HG03196 (cell line): ENCODE measurements around the gene ABCA12.
A peak's percentile ranks its signal among the peaks of the same experiment; 100 is the strongest.

Experiments
- ATAC-seq: cut with Tn5 transposase; IDR thresholded peaks from one replicate; pipeline ENCODE4 v1.9.1; 2021; ENCODE audit not compliant: unreplicated experiment

ABCA12 gene

GRCh38 chr2:215052404-215052803 is 86.0 kb downstream of the ABCA12 start:
- ATAC-seq = no peak

DNA sequence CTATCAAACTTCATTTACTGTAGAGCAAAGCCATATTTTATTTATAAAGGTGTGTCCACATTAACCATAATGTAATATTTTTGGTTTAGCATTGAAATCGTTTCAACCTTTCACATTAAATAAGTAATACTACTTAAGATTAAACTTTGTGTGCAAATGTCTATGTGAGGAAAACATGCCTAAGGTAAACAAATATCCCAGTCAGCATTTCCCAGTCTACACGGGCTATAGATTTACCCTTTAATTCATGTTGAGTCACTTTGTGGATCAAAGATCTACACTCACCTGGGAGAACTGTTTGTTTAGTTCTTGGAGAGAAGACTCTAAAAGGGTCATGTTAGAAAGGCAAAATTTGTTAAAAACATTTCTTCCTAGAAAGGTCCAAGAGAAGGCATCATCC is 89.1 kb downstream of the ABCA12 start:
- ATAC-seq = no peak

- no peak for ATAC-seq
Observed at GRCh38 chr2:215038421-215038820, 100.0 kb downstream of the ABCA12 start.

DNA sequence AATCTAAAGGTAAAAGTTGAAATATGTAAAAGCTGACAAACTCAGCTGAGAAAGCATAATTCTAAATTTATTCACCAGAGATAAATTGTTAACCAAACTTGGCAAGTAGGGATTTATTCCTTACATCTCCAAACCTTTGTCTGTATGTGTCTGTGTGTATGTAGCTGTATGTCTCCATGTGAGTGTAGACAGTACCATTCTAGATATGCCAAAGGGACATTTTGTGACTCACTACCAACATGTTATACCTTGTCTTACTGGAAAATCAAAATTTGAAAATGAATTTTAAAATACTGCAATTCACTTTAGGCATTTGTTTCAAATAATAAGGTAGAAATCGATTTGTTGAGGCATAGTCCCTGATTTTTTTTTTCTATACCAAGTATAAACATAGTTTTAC is 102.1 kb downstream of the ABCA12 start:
- ATAC-seq = no peak

- no peak for ATAC-seq
Observed at GRCh38 chr2:215034154-215034553, 104.3 kb downstream of the ABCA12 start.

DNA sequence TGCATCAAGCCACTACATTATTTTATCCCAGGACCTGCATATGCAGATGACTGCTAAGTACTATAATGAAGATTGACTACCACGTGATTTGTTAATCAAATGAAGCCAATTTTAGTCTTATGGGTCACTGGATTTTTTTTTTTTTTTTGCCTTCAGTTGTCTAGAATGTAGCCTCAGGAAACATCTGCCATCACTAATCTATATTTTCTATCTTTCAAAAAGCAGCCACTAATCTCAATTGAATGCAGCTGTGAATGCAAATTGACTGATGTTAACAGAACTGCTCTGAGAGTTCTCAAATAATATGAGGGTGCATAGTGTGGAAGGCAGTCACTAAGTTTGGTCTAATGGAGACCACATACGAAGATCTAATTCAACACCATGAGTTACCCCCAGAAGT is 106.3 kb downstream of the ABCA12 start:
- no peak for ATAC-seq

DNA sequence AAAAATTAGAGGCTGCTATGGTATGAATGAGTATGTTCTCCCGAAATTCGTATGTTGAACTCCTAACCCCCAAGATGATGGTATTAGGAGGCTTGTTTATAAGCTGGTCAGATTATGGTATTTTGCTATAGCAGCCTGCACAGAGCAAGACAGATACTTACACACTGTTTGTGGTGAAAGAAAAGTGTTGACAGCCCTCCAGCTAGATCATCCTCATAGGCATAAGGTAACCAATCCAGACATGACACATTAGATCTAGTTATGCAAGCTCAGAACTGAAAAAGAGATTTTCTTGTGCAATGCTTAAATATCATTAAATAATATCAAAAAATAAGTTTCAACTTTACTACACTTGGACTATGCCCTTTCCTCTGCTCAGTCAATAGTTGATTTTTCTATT is 107.1 kb downstream of the ABCA12 start:
- no peak for ATAC-seq

- ATAC-seq = no peak
Observed at GRCh38 chr2:215029936-215030335, 108.5 kb downstream of the ABCA12 start.

- ATAC-seq = no peak
Observed at GRCh38 chr2:215028231-215028630, 110.2 kb downstream of the ABCA12 start.

DNA sequence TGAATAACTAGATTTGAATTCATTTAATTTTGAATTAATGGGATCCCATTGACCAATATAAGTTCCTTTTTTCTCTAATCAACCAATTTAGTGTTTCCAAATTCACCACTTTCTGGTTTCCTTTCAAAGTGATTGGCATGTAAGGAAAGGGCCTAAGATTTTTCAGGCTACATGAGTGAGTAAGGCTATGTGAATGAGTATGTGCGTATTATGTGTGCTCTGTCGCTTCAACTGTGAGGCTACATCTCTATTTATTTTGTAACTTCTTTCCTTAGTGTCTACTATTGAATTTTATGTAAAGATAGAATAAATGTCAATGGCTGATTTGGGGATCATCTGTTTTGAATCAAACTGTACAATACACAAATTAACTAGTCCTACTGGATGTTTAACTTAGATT is 110.6 kb downstream of the ABCA12 start:
- ATAC-seq = no peak

DNA sequence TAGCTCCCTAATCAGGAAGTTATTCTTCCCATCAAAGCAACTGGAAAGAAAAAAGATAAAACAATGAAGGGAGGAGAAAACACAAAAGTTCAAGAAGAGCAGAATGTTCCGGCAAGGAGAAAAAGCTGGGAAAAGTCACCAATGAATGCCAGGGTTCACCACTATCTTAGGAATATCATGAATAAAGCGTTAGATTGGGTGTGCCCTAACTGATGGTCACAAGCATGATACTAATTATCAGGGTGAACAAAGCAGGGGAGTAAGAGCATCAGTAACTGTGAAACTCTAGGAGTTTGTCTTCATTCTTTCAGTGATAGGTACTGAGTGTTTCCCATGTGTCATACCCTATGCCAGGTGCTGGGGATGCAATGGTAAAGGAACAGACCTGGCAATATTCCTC is 115.5 kb downstream of the ABCA12 start:
- no peak for ATAC-seq

GRCh38 chr2:215022418-215022817 is 116.0 kb downstream of the ABCA12 start:
- no peak for ATAC-seq

DNA sequence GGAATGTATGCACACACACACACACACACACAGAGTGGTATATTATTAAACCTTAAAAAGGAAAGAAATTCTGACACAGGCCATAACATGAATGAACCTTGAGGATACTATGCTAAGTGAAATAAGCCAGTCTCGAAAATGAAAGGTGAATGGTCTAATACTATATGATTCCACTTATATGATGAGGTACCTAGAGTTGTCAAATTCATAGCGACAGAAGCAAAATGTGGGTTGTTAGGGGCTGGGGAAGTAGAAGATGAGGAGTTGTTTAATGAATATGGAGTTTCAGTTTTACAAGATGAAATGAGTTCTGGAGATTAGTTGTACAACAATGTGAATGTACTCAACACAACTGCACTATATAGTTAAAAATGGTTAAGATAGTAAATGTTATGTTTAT is 118.1 kb downstream of the ABCA12 start:
- ATAC-seq = no peak

DNA sequence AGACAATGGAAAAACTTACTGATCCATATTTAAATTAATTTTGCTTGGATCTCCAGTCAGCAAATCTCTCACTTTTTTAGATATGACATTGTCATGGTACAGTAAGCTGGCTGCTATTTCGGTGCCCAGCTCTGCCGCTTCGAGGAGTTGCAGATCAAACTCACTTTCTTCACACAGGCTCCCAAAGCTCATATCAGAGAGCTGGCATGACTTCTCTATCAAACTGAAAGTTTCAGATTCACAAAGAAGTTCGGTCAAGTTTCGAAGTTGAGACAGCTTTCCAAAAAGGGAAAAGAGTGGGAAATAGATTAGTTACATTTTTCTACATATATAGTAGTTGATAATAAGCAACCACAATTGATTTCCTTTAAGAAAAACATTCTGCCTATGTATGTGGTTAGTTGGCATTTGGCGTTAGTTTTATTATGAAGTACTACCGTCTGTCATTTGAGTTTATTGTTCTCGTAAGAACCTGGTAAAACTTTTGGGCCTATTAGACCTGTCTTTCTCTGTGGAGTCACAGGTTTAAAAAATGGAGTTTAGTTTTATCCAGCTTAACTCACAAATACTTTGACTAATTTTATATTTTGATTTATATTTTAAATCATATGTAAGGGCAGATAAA is 118.8 kb downstream of the ABCA12 start:
- peak; percentile 56 for ATAC-seq

DNA sequence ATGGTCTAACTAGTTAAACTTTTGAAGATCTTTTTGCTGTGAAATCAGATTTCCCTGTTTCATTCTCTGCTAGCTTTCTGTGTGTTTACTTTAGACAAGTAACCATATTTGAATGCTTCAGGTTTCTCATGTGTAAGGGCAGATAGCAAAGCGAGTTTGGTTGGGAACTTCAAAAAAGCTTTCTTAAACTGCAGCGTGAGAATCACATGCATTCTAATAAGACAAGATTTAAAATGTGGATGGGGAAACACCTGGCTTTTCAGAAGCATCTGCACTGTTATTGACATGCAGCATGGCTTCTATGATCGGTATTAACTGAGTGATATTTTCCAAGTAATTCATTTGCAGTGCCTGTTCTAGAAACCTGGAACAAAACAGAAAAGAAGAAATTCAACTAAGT is 119.3 kb downstream of the ABCA12 start:
- no peak for ATAC-seq

DNA sequence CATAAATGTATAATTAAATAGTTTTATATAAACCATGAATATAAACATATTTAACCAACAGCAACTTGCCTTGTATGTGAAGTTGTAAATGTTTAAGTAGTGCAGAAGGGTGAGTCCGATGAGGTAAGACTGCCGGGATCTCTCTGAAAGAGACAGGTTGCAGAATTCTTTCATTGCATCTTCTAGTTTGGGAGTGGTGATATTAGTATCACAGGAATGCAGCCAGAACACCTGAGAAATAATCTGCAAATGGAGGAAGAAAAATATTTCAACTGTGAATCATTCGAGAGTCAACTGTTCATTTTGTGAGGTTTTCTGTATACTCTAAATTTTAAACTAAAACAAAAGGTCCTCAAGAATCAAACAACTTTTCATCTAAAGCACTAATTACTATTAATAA is 123.0 kb downstream of the ABCA12 start:
- ATAC-seq = no peak

DNA sequence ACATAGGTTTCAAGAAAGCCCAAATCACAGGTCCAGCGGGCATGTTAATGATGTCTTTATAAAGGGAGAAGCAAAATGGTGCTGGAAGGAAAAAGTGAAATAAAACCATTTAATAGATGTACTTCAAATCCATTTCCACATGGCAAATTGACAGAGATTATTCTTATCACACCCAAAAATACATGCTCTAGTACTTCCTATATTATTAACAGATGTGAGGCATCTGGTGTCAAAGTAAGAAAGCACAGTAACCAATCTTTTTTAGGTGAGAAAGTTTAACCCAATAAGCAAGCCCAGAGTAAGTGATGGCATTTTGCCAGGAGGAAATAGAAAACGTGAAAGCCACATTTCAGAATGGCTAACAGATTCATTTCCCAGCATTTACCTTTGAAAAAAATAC is 128.0 kb downstream of the ABCA12 start:
- no peak for ATAC-seq

DNA sequence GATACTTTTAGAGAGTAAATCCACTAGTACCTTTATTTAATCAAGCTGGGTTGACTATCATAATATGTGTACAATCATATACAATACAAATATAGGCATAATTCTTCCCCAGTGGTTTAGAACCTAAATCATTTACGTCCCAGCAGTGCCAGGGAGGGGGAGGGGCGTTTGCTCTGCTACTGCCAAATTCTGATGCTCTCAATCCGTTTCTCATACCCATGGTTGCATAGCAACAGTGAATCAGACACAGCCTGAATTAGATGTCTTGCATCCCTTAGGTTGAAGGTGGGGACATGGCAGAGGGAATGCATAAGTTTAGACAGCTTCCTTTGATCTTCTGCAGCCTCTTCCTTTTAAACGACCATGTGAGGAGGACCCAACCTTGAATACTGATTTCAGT is 135.4 kb downstream of the ABCA12 start:
- ATAC-seq = no peak

DNA sequence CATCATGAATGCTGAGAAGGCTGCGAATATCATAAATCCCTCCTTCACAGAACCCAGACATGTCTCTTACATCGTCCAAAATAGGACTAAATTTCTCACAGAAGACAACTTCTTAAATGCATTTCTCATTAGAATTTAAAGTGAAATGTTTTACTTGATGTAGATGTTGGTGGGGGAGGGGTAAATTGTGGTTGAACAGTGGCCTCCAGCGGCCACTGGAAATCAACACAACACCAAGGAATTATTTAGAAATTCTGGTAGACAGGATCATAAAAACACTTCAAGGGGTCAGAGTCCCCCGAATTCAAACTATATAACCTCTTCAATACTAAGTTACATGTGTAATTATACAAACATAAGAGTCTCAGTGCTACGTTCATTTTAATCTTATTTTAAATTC is 135.9 kb downstream of the ABCA12 start:
- no peak for ATAC-seq

GRCh38 chr2:215000721-215001120 is 137.7 kb downstream of the ABCA12 start:
- no peak for ATAC-seq

- ATAC-seq = peak; percentile 93
Observed at GRCh38 chr2:214995926-214996670, 142.3 kb downstream of the ABCA12 start.

- ATAC-seq = peak; percentile 44
Observed at GRCh38 chr2:214995409-214995808, 143.0 kb downstream of the ABCA12 start.

GRCh38 chr2:214992911-214993310 is 145.5 kb downstream of the ABCA12 start:
- ATAC-seq = no peak
